Parathyroid adenoma (tissue), 2 donors: ENCODE data around the gene STPG2.

Experiments used
- H2AFZ ChIP-seq: fragments of 300-600 bp; sonication (generic); one replicate; pipeline ENCODE4 v1.7.0; 2017; ENCODE audit warnings: antibody characterized with exemption, mild to moderate bottlenecking
- H3K27ac ChIP-seq: fragments of 300-600 bp; sonication (generic); one replicate; pipeline ENCODE4 v1.7.0; 2017
- H3K27me3 ChIP-seq: fragments of 300-600 bp; sonication (generic); one replicate; pipeline ENCODE4 v1.7.0; 2017; ENCODE audit warnings: low read length; ENCODE audit not compliant: control insufficient read depth, insufficient read depth
- H3K36me3 ChIP-seq: fragments of 300-600 bp; sonication (generic); one replicate; pipeline ENCODE4 v1.7.0; 2017; ENCODE audit warnings: low read length; ENCODE audit not compliant: control insufficient read depth, insufficient read depth
- H3K4me1 ChIP-seq: fragments of 300-600 bp; sonication (generic); one replicate; pipeline ENCODE4 v1.7.0; 2017; ENCODE audit warnings: control low read depth
- H3K4me2 ChIP-seq: fragments of 300-600 bp; sonication (generic); one replicate; pipeline ENCODE4 v1.7.0; 2017; ENCODE audit warnings: low read length
- H3K4me3 ChIP-seq: fragments of 300-600 bp; sonication (generic); one replicate; pipeline ENCODE4 v1.7.0; 2017; ENCODE audit warnings: low read depth, low read length
- H3K79me2 ChIP-seq: fragments of 300-600 bp; sonication (generic); one replicate; pipeline ENCODE4 v1.7.0; 2017; ENCODE audit warnings: control low read depth
- H3K9ac ChIP-seq: fragments of 300-600 bp; sonication (generic); one replicate; pipeline ENCODE4 v1.7.0; 2017; ENCODE audit warnings: mild to moderate bottlenecking
- H3K9me3 ChIP-seq: fragments of 300-600 bp; sonication (generic); one replicate; pipeline ENCODE4 v1.7.0; 2017; ENCODE audit warnings: low read length; ENCODE audit not compliant: control insufficient read depth
- TF ChIP-seq, protein P1 (sequence below): fragments of 300-600 bp; sonication (generic); IDR thresholded peaks from one replicate; pipeline ENCODE4 v1.7.0; 2017; ENCODE audit warnings: antibody characterized with exemption, mild to moderate bottlenecking
- donor health status: primary hyperparathyroidism.

STPG2 gene

DNA sequence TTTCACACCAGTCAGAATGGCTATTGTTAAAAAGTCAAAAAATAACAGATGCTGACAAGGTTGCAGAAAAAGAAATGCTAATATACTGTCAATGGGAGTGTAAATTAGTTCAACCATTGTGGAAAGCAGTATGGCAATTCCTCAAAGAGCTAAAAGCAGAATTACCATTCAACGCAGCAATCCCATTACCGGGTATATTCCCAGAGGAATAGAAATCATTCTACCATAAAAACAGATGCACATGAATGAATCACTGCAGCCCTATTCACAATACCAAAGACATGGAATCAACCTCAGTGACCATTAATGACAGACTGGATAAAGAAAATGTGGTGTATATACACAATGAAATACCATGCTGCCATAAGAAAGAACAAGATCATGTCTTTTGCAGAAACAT lies 243.0 kb downstream of the STPG2 start:
- H3K79me2 ChIP-seq, result no peaks in the 10 kb centered on the region
- no peak overlapping the region for H3K4me3 ChIP-seq
- TF ChIP-seq, protein P1, sequence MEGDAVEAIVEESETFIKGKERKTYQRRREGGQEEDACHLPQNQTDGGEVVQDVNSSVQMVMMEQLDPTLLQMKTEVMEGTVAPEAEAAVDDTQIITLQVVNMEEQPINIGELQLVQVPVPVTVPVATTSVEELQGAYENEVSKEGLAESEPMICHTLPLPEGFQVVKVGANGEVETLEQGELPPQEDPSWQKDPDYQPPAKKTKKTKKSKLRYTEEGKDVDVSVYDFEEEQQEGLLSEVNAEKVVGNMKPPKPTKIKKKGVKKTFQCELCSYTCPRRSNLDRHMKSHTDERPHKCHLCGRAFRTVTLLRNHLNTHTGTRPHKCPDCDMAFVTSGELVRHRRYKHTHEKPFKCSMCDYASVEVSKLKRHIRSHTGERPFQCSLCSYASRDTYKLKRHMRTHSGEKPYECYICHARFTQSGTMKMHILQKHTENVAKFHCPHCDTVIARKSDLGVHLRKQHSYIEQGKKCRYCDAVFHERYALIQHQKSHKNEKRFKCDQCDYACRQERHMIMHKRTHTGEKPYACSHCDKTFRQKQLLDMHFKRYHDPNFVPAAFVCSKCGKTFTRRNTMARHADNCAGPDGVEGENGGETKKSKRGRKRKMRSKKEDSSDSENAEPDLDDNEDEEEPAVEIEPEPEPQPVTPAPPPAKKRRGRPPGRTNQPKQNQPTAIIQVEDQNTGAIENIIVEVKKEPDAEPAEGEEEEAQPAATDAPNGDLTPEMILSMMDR, result no peak
- H3K4me1 ChIP-seq, result no peaks in the 10 kb centered on the region
- no peak overlapping the region for H3K9ac ChIP-seq
- no peaks in the 10 kb centered on the region for H3K27me3 ChIP-seq
- no peak overlapping the region for H2AFZ ChIP-seq
- H3K36me3 ChIP-seq, result no peaks in the 10 kb centered on the region
- H3K27ac ChIP-seq, result no peak overlapping the region
- no peak overlapping the region for H3K4me2 ChIP-seq
- peaks cover 2% of the 10 kb centered on the region for H3K9me3 ChIP-seq

DNA sequence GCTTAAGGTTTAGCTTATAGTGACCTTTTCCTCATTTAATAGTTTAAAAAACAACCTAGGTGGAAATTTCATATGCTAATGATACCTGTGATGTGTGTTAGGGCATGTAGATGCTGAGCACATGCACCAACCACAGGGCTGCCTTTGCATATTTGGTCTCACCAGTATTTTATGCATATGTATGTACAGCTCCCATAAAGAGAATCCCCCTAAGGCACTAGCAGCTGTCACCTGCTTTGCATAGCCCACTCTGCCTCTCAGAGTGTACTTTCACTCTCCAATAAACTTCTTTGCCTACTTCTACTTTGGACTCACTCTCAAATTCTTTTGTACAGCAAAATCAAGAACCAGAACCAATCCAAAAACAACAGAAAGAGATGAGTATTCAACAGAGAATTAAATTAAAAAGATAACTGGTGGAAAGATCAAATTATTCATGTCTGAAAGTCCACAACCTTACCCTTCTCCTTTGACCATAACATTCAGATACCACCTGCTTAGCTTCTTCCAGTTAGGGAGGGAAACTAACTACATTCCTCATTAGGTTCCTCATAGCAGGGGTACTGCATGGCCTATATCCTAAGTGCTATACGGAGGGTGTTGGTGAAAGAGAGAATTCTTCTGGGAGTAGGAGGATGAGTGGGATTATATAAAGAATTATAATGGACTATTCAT lies 250.5 kb downstream of the STPG2 start:
- Histone ChIP-seq H3K79me2 (no peaks in the 10 kb centered on the region), H3K4me3 (no peak overlapping the region), H3K36me3 (no peaks in the 10 kb centered on the region), H3K27ac (no peak overlapping the region), H3K4me1 (no peaks in the 10 kb centered on the region), H3K9me3 (no peaks in the 10 kb centered on the region), H2AFZ (no peak overlapping the region), H3K27me3 (no peaks in the 10 kb centered on the region), H3K4me2 (no peak overlapping the region), H3K9ac (no peak overlapping the region)
- TF ChIP-seq, protein P1, result no peak

DNA sequence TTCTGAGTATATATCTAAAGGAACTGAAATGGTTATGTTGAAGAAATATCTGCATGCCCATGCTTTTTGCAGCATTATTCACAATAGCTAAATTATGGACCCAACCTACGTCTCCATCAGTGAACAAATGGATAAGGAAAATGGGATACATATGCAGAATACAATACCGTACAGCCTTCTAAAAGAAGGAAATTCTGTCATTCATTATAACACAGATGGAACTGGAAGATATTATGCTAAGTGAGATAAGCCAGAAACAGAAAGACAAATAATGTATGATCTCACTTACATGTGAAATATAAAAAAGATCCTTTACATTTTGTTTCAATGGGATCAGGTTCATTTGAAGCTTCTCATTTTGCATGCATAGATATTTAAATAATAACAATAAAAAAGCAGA lies 263.3 kb downstream of the STPG2 start:
- TF ChIP-seq, protein P1, result no peak

DNA sequence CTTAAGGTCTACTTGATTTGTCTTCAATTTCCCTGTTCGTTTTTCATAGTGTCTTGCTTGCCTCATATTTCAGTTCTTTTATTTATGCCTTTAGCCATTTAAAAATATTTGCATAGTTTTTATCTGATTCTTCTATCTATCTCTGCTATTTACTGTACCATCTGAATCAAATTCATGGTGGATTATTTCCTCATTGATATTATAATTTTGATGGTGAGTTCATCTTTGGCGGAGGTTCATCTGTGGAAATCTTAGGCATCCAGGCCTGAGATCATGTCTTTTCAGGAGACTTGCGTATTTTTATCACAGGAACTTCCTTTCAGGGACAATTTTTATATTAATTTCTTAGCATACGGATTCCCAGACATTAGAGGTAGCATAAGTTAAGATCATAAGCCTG lies 275.2 kb downstream of the STPG2 start:
- H3K36me3 ChIP-seq, result no peaks in the 10 kb centered on the region
- H3K79me2 ChIP-seq, result no peaks in the 10 kb centered on the region
- H3K9me3 ChIP-seq, result no peaks in the 10 kb centered on the region
- no peaks in the 10 kb centered on the region for H3K4me1 ChIP-seq
- TF ChIP-seq, protein P1, result no peak
- no peaks in the 10 kb centered on the region for H3K27me3 ChIP-seq
- H2AFZ ChIP-seq, result no peak overlapping the region
- no peak overlapping the region for H3K4me2 ChIP-seq
- H3K9ac ChIP-seq, result no peak overlapping the region
- H3K4me3 ChIP-seq, result no peak overlapping the region
- H3K27ac ChIP-seq, result no peak overlapping the region

More for the DNA sequence above, 263.3 kb downstream of the STPG2 start:
- Histone ChIP-seq H2AFZ (no peak overlapping the region), H3K27me3 (no peaks in the 10 kb centered on the region), H3K9me3 (no peaks in the 10 kb centered on the region), H3K27ac (no peak overlapping the region), H3K4me1 (no peaks in the 10 kb centered on the region), H3K36me3 (no peaks in the 10 kb centered on the region), H3K9ac (no peak overlapping the region), H3K79me2 (no peaks in the 10 kb centered on the region), H3K4me3 (no peak overlapping the region), H3K4me2 (no peak overlapping the region)

DNA sequence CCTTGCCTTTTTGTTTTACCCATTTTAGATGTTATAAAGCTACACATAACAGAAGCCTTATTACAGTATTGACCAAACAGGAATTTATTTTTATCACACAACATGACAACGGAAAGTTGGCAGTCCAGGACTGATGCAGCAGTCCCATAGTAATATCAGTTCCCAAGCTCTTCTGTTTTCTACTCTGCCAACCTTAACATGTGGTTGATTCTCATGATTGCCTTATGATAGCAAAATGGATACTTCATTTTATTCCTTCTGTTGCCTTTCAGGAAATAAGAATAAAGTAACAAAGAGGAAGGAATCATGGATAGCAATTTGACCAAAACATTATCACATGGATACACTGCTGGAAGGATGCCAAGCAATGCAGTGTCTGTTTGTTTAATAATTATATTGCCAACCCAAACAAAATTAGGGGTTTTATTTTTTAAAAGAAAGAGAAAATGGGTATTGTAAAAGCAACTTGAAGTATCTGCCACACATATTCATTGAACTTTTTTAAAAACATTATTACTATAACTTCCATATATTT lies 275.7 kb downstream of the STPG2 start:
- Histone ChIP-seq H3K4me2 (no peak overlapping the region), H3K79me2 (no peaks in the 10 kb centered on the region), H3K9me3 (no peaks in the 10 kb centered on the region), H3K27ac (no peak overlapping the region), H3K36me3 (no peaks in the 10 kb centered on the region), H3K4me3 (no peak overlapping the region), H3K9ac (no peak overlapping the region), H2AFZ (no peak overlapping the region), H3K27me3 (no peaks in the 10 kb centered on the region), H3K4me1 (no peaks in the 10 kb centered on the region)
- TF ChIP-seq, protein P1, result no peak
